Loucy (cell line): ENCODE results near the gene ARMC3.

Experiments used
- H2AFZ ChIP-seq: fragments of 200-600 bp; sonication (generic); 2 replicates; pipeline ENCODE4 v1.6.0; 2016; ENCODE audit warnings: antibody characterized with exemption, mild to moderate bottlenecking, low read length, moderate library complexity
- H3F3A ChIP-seq: fragments of 200-600 bp; 2 replicates; pipeline ENCODE4 v1.6.0; 2016; ENCODE audit warnings: antibody characterized with exemption, low read depth, mild to moderate bottlenecking
- H3K27me3 ChIP-seq: fragments of 200-600 bp; sonication (generic); 2 replicates; pipeline ENCODE4 v1.6.1; 2014; ENCODE audit warnings: low read length, mild to moderate bottlenecking; ENCODE audit not compliant: insufficient read depth, poor library complexity, severe bottlenecking
- H3K36me3 ChIP-seq: fragments of 200-600 bp; sonication (generic); 2 replicates; pipeline ENCODE4 v1.6.1; 2016; ENCODE audit warnings: low read length; ENCODE audit not compliant: insufficient read depth
- H3K4me1 ChIP-seq: fragments of 200-600 bp; sonication (generic); 2 replicates; pipeline ENCODE4 v1.5.1; 2014; ENCODE audit warnings: low read length, mild to moderate bottlenecking; ENCODE audit not compliant: insufficient read depth, poor library complexity, severe bottlenecking
- H3K4me2 ChIP-seq: fragments of 200-600 bp; sonication (generic); 2 replicates; pipeline ENCODE4 v1.6.0; 2014; ENCODE audit warnings: antibody characterized with exemption, low read length, low read depth, mild to moderate bottlenecking; ENCODE audit not compliant: poor library complexity, severe bottlenecking
- H3K4me3 ChIP-seq: fragments of 200-600 bp; sonication (generic); 2 replicates; pipeline ENCODE4 v1.5.1; 2014; ENCODE audit warnings: low read length, mild to moderate bottlenecking, mixed read lengths; ENCODE audit not compliant: poor library complexity, severe bottlenecking
- H3K79me2 ChIP-seq: fragments of 200-600 bp; sonication (generic); 2 replicates; pipeline ENCODE4 v1.6.1; 2014; ENCODE audit warnings: low read length; ENCODE audit not compliant: insufficient read depth
- H3K9ac ChIP-seq: fragments of 200-600 bp; sonication (generic); 2 replicates; pipeline ENCODE4 v1.6.0; 2014; ENCODE audit warnings: mild to moderate bottlenecking, low read depth, low read length, moderate library complexity; ENCODE audit not compliant: poor library complexity, severe bottlenecking
- H3K9me2 ChIP-seq: fragments of 200-600 bp; sonication (generic); replicated peaks from 2 replicates; pipeline ENCODE4 v1.6.1; 2016; ENCODE audit warnings: low read depth, low read length, mixed read lengths
- H3K9me3 ChIP-seq: fragments of 200-600 bp; sonication (generic); 2 replicates; pipeline ENCODE4 v1.6.1; 2014; ENCODE audit warnings: mild to moderate bottlenecking, antibody characterized with exemption, low read length, low read depth; ENCODE audit not compliant: insufficient read depth
- H4K20me1 ChIP-seq: fragments of 200-600 bp; sonication (generic); 2 replicates; pipeline ENCODE4 v1.6.0; 2014; ENCODE audit warnings: antibody characterized with exemption, low read length, mild to moderate bottlenecking; ENCODE audit not compliant: insufficient read depth, poor library complexity, severe bottlenecking
- CTCF ChIP-seq: fragments of 200-600 bp; sonication (generic); conservative IDR thresholded peaks from 2 replicates; pipeline ENCODE4 v1.5.1; 2014; ENCODE audit warnings: mild to moderate bottlenecking, antibody characterized with exemption, low read length
- EZH2phosphoT487 ChIP-seq: fragments of 200-600 bp; IDR thresholded peaks from 2 replicates; pipeline ENCODE4 v1.6.1; 2018; ENCODE audit warnings: antibody characterized with exemption, mild to moderate bottlenecking, moderate library complexity, borderline replicate concordance

The ARMC3 gene

GRCh38 chr10:23051278-23051677 is 123.4 kb downstream of the ARMC3 start:
- H3K9me3 ChIP-seq = no peaks in the 10 kb centered on the region
- no peaks in the 10 kb centered on the region for H4K20me1 ChIP-seq
- H3K27me3 ChIP-seq = no peaks in the 10 kb centered on the region
- H3K79me2 ChIP-seq = no peaks in the 10 kb centered on the region
- H3F3A ChIP-seq = no peaks in the 10 kb centered on the region
- no peaks in the 10 kb centered on the region for H3K9me2 ChIP-seq
- H3K4me1 ChIP-seq = no peaks in the 10 kb centered on the region
- H3K4me2 ChIP-seq = no peak overlapping the region
- no peak for TF ChIP-seq CTCF
- TF ChIP-seq EZH2phosphoT487 = no peak
- H3K9ac ChIP-seq = no peak overlapping the region
- no peaks in the 10 kb centered on the region for H3K36me3 ChIP-seq
- no peak overlapping the region for H2AFZ ChIP-seq
- no peak overlapping the region for H3K4me3 ChIP-seq

DNA sequence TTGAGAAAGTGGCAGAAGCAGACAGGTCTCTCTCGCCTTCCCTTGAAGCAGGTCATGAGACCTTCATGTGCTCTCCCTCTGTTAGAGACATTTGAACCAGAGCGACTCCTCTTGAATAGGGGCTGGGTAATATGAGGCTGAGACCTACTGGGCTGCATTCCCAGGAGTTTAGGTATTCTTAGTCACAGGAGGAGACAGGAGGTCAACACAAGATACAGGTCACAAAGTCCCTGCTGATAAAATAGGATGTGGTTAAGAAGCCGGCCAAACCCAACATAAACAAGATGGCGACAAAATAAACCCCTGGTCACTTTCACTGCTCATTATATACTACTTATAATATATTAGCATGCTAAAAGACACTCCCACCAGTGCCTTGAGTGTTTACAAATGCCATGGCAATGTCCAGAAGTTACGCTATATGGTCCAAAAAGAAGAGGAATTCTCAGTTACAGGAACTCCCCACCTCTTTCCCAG is 124.0 kb downstream of the ARMC3 start:
- H3K9me2 ChIP-seq = no peaks in the 10 kb centered on the region
- H3F3A ChIP-seq = no peaks in the 10 kb centered on the region
- no peak overlapping the region for H3K9ac ChIP-seq
- H3K4me3 ChIP-seq = no peak overlapping the region
- H3K79me2 ChIP-seq = no peaks in the 10 kb centered on the region
- H3K27me3 ChIP-seq = no peaks in the 10 kb centered on the region
- H4K20me1 ChIP-seq = no peaks in the 10 kb centered on the region
- TF ChIP-seq EZH2phosphoT487 = no peak
- no peak for TF ChIP-seq CTCF
- H3K4me2 ChIP-seq = no peak overlapping the region
- no peak overlapping the region for H2AFZ ChIP-seq
- no peaks in the 10 kb centered on the region for H3K36me3 ChIP-seq
- H3K4me1 ChIP-seq = no peaks in the 10 kb centered on the region
- no peaks in the 10 kb centered on the region for H3K9me3 ChIP-seq

DNA sequence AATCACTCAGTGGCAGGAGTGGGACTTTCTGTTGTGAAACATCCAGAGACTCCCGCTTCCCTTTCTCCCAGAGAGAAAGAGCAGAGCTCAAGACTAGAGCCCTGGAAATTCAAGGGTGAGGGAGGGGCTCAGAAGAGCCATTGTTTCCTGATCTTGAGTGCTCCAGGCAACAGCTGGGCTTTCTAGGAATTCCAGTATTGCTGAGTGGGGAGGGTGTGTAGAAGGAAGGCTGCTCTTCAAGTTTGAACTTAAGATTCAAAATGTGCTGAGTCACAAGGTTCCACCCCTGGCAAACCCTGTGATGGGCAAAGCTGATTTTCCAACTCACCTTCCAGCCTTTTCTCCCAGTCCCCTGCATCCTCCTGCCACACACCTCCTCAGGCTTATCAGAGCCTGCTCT is 125.2 kb downstream of the ARMC3 start:
- H3K27me3 ChIP-seq = no peaks in the 10 kb centered on the region
- no peaks in the 10 kb centered on the region for H3F3A ChIP-seq
- no peak overlapping the region for H2AFZ ChIP-seq
- H3K4me2 ChIP-seq = no peak overlapping the region
- no peaks in the 10 kb centered on the region for H3K9me3 ChIP-seq
- no peaks in the 10 kb centered on the region for H3K4me1 ChIP-seq
- TF ChIP-seq CTCF (no peak), EZH2phosphoT487 (no peak)
- H3K9me2 ChIP-seq = no peaks in the 10 kb centered on the region
- H3K9ac ChIP-seq = no peak overlapping the region
- H3K4me3 ChIP-seq = no peak overlapping the region
- H3K79me2 ChIP-seq = no peaks in the 10 kb centered on the region
- no peaks in the 10 kb centered on the region for H4K20me1 ChIP-seq
- H3K36me3 ChIP-seq = no peaks in the 10 kb centered on the region
